Measurements from ENCODE around the gene CAVIN1. TPM values are rescaled to one million over a fixed set of nuclear protein-coding genes. Genes with fewer than 3 reads are reported as not detected.
A peak's percentile ranks its signal among the peaks of the same experiment; 100 is the strongest.
"Not testable (repeated sequence)": the region's sequence is repeated elsewhere in the genome, so short reads cannot be mapped to it uniquely, and the experiment has no call there.

Gene CAVIN1
- total and polyA plus RNA-seq, 4 donors: 110 to 277 (median 159) TPM

DNA sequence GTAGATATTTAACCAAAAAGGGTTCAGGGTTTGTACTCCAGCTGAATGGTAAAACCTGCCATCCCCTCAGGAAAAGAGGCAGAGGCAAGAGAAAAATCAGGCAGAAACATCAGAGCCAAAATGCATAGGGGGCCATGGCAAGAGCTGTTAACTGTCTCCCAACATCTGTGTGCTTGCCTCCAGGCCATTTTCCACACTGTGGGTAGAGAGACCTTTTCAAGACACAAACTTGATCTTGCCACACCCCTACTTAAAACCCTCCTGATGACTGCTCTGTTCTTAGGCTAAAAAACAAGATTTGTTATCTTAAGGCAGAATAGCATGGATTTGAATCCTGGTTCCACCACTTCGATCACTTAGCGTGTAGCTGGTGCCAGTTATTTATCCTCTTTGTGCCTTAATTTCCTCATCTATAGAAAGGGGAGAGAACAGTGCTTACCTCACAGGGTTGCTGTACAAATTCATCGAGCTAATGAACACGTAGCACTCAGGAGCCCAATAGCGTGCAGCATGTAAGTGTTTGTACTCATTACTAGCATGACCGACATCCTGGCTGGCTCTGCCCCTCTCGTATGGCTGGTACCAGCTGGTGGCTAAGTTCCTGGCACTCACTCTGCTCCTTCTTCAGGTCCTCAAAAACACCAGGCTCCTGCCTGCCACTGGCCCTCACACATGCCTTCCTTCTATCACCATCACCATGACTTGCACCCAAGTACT lies 60.7 kb downstream of the CAVIN1 start:
- H3K9ac ChIP-seq (ENCODE audit: insufficient read depth in 1 of 2, low read length in 2 of 2): no peak overlapping the region
- H3K27ac ChIP-seq (ENCODE audit: low read depth in 1 of 2, low read length in 1 of 2): peak overlapping the region; percentile 46 to 69
- H3K27me3 ChIP-seq (ENCODE audit: control insufficient read depth in 3 of 3, insufficient read depth in 3 of 3, low read length in 2 of 3): no peaks in the 10 kb centered on the region
- DNase-seq (no peak), ATAC-seq (ENCODE audit: insufficient read depth, low FRiP score) (no peak)
- peaks cover 0 to 58% (median 0%) of the 10 kb centered on the region in 5 donors for H3K4me1 ChIP-seq (ENCODE audit: control insufficient read depth in 5 of 5, insufficient read depth in 5 of 5, low read length in 5 of 5)
- TF ChIP-seq, protein P1, sequence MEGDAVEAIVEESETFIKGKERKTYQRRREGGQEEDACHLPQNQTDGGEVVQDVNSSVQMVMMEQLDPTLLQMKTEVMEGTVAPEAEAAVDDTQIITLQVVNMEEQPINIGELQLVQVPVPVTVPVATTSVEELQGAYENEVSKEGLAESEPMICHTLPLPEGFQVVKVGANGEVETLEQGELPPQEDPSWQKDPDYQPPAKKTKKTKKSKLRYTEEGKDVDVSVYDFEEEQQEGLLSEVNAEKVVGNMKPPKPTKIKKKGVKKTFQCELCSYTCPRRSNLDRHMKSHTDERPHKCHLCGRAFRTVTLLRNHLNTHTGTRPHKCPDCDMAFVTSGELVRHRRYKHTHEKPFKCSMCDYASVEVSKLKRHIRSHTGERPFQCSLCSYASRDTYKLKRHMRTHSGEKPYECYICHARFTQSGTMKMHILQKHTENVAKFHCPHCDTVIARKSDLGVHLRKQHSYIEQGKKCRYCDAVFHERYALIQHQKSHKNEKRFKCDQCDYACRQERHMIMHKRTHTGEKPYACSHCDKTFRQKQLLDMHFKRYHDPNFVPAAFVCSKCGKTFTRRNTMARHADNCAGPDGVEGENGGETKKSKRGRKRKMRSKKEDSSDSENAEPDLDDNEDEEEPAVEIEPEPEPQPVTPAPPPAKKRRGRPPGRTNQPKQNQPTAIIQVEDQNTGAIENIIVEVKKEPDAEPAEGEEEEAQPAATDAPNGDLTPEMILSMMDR (IDR thresholded peaks at IDR 0.05; ENCODE audit: control extremely low read depth, extremely low read depth): no peak
- 68 to 82% methylated on average over 7 of the region's 7 CpGs for WGBS, 2 donors
- H3K4me3 ChIP-seq: no peak overlapping the region
- no peaks in the 10 kb centered on the region for H3K9me3 ChIP-seq (ENCODE audit: control insufficient read depth in 4 of 4, insufficient read depth in 3 of 4, low read length in 3 of 4)
- peaks cover 0 to 3% (median under 1%) of the 10 kb centered on the region in 4 donors for H3K36me3 ChIP-seq (ENCODE audit: control insufficient read depth in 4 of 4, insufficient read depth in 4 of 4, low read length in 4 of 4)

DNA sequence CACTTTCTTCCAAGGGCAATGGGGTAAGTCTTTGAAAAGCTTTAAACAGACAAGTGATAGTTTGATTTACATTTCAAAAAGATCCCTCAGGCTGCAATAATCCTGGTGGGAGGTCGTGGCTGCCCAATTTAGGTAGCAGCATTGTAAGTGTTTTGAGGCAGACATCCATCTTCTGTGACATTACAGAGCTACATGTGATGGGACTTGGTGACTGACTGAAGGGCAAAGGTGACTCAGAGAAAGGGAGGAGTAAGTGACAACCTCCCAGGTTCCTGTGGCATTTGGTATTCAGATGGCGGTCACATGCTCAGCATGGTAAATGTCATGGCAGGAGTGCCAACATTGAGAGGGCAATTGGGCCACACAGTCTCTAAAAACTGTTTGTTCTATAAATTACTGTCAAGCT lies 61.3 kb downstream of the CAVIN1 start:
- Histone ChIP-seq H3K27me3 (ENCODE audit: control insufficient read depth in 3 of 3, insufficient read depth in 3 of 3, low read length in 2 of 3) (no peaks in the 10 kb centered on the region), H3K4me1 (ENCODE audit: control insufficient read depth in 5 of 5, insufficient read depth in 5 of 5, low read length in 5 of 5) (peaks cover 0 to 54% (median 0%) of the 10 kb centered on the region in 5 donors), H3K36me3 (ENCODE audit: control insufficient read depth in 4 of 4, insufficient read depth in 4 of 4, low read length in 4 of 4) (peaks cover 0 to 3% (median under 1%) of the 10 kb centered on the region in 4 donors), H3K4me3 (no peak overlapping the region), H3K9me3 (ENCODE audit: control insufficient read depth in 4 of 4, insufficient read depth in 3 of 4, low read length in 3 of 4) (no peaks in the 10 kb centered on the region), H3K27ac (ENCODE audit: low read depth in 1 of 2, low read length in 1 of 2) (peak overlapping the region in 1 of 2 donors; percentile 75), H3K9ac (ENCODE audit: insufficient read depth in 1 of 2, low read length in 2 of 2) (no peak overlapping the region)
- 60 to 78% methylated on average over 2 of the region's 2 CpGs for WGBS, 2 donors
- TF ChIP-seq, protein P1 (IDR thresholded peaks at IDR 0.05; ENCODE audit: control extremely low read depth, extremely low read depth): no peak
- DNase-seq (no peak), ATAC-seq (ENCODE audit: insufficient read depth, low FRiP score) (peak; percentile 30)

DNA sequence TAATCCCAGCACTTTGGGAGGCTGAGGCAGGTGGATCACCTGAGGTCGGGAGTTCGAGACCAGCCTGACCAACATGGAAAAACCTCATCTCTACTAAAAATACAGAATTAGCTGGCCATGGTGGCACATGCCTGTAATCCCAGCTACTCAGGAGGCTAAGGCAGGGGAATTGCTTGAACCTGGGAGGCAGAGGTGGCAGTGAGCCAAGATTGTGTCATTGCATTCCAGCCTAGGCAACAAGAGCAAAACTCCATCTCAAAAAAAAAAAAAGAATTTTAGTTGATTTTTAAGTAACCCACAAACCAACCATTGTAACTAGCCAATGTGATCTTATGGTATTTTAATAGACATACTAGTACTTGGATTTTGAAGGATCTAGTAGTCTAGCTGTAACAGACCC lies 62.7 kb downstream of the CAVIN1 start:
- H3K27ac ChIP-seq (ENCODE audit: low read depth in 1 of 2, low read length in 1 of 2); H3K36me3 ChIP-seq (ENCODE audit: control insufficient read depth in 4 of 4, insufficient read depth in 4 of 4, low read length in 4 of 4); H3K27me3 ChIP-seq (ENCODE audit: control insufficient read depth in 3 of 3, insufficient read depth in 3 of 3, low read length in 2 of 3); H3K9ac ChIP-seq (ENCODE audit: insufficient read depth in 1 of 2, low read length in 2 of 2); H3K9me3 ChIP-seq (ENCODE audit: control insufficient read depth in 4 of 4, insufficient read depth in 3 of 4, low read length in 3 of 4); H3K4me3 ChIP-seq; ATAC-seq (ENCODE audit: insufficient read depth, low FRiP score): not testable (repeated sequence)
- peaks cover 0 to 54% (median 0%) of the 10 kb centered on the region in 5 donors for H3K4me1 ChIP-seq (ENCODE audit: control insufficient read depth in 5 of 5, insufficient read depth in 5 of 5, low read length in 5 of 5)
- 98 to 100% methylated on average over 2 of the region's 2 CpGs for WGBS, 2 donors
- DNase-seq: peak in 2 of 3 donors; percentile 19 to 24

DNA sequence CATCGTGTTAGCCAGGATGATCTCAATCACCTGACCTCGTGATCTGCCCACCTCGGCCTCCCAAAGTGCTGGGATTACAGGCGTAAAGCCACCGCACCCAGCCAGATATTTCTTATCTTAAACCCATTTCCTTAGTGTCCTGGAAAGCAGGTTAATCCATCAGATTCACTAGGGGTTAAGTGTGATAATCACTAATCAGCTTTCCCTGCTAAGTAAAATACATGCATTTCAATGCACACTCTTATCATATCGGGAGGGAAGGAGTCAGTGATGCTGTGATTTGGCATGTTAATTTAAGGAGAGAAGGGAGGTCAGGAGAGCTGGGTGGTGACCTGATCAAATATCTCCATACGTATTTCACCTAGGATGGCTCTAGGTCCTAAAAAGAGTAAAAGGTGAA lies 63.9 kb downstream of the CAVIN1 start:
- H3K4me3 ChIP-seq: no peak overlapping the region
- no peaks in the 10 kb centered on the region for H3K27me3 ChIP-seq (ENCODE audit: control insufficient read depth in 3 of 3, insufficient read depth in 3 of 3, low read length in 2 of 3)
- H3K36me3 ChIP-seq (ENCODE audit: control insufficient read depth in 4 of 4, insufficient read depth in 4 of 4, low read length in 4 of 4): peaks cover 0 to 5% (median 2%) of the 10 kb centered on the region in 4 donors
- 83 to 91% methylated on average over 7 of the region's 7 CpGs for WGBS, 2 donors
- TF ChIP-seq, protein P1 (IDR thresholded peaks at IDR 0.05; ENCODE audit: control extremely low read depth, extremely low read depth): no peak
- no peak for DNase-seq
- no peaks in the 10 kb centered on the region for H3K9me3 ChIP-seq (ENCODE audit: control insufficient read depth in 4 of 4, insufficient read depth in 3 of 4, low read length in 3 of 4)
- no peak for ATAC-seq (ENCODE audit: insufficient read depth, low FRiP score)
- H3K27ac ChIP-seq (ENCODE audit: low read depth in 1 of 2, low read length in 1 of 2): no peak overlapping the region
- peaks cover 0 to 48% (median 0%) of the 10 kb centered on the region in 5 donors for H3K4me1 ChIP-seq (ENCODE audit: control insufficient read depth in 5 of 5, insufficient read depth in 5 of 5, low read length in 5 of 5)
- H3K9ac ChIP-seq (ENCODE audit: insufficient read depth in 1 of 2, low read length in 2 of 2): no peak overlapping the region

Measured in lung (tissue), 12 donors.